GM12878 (cell line): ENCODE results near the gene ERG. TPM values are rescaled to one million over a fixed set of nuclear protein-coding genes. Genes with fewer than 3 reads are reported as not detected.

ENCODE experiments used
- ATAC-seq: fragments of 200-7000 bp; cut with Tn5 transposase; 3 replicates; pipeline ENCODE4 v1.9.1; 2020; ENCODE audit warnings: mild to moderate bottlenecking, moderate library complexity
- BruUV-seq: library from RNA; stranded (reverse); fragments of 400-500 nt; replicated peaks from 2 replicates; lab custom pipeline; 2021; lab: Mats Ljungman, UMichigan
- CTCF ChIA-PET: fragments of 300-600 bp; sonication (Branson Sonifier 250); formaldehyde crosslinking; extraction: SDS; loops from one replicate; lab custom pipeline; 2021; ENCODE audit warnings: inconsistent platforms; lab: Yijun Ruan, JAX
- POLR2A ChIA-PET: fragments of 350-600 bp; formaldehyde crosslinking; extraction: SDS; loops from one replicate; lab custom pipeline; 2021; ENCODE audit warnings: inconsistent platforms; lab: Charles Lee
- RAD21 ChIA-PET: fragments of 300-600 bp; sonication (Branson Sonifier 250); formaldehyde crosslinking; loops from one replicate; lab custom pipeline; 2023; ENCODE audit warnings: antibody characterized with exemption; ENCODE audit not compliant: unreplicated experiment; lab: Charles Lee
- SMC1A ChIA-PET: fragments of 300-600 bp; sonication (Branson Sonifier 250); formaldehyde crosslinking; loops from one replicate; lab custom pipeline; 2023; ENCODE audit not compliant: unreplicated experiment, uncharacterized antibody; lab: Charles Lee
- DNase-seq: peaks from one replicate; pipeline ENCODE4 v3.0.0-alpha.2; 2011; ENCODE audit warnings: low read depth, low spot score
- FAIRE-seq: peaks from 3 replicates; lab custom pipeline; 2011; peaks lifted over from hg19 to GRCh38; lab: Jason Lieb, UNC
- H2AFZ ChIP-seq: 2 replicates; pipeline ENCODE4 v1.6.0; 2011; ENCODE audit warnings: low read depth, low read length, control low read depth; ENCODE audit not compliant: control insufficient read depth
- H3K27ac ChIP-seq: 2 replicates; pipeline ENCODE4 v1.5.1; 2011; ENCODE audit warnings: control low read depth; ENCODE audit not compliant: control insufficient read depth, insufficient read depth
- H3K27me3 ChIP-seq, 2 experiments: replicated peaks in 1 of 2; 2 replicates each; pipeline versions ENCODE4 v1.6.0 to v1.6.1; 2011; ENCODE audit warnings: low read length in 1 of 2; ENCODE audit not compliant: control insufficient read depth in 2 of 2, insufficient read depth in 2 of 2
- H3K36me3 ChIP-seq, 2 experiments: 2 replicates each; pipeline ENCODE4 v1.5.1; 2011; ENCODE audit warnings: low read length in 1 of 2; ENCODE audit not compliant: control insufficient read depth in 2 of 2, insufficient read depth in 2 of 2
- H3K4me1 ChIP-seq: 2 replicates; pipeline ENCODE4 v1.6.1; 2011; ENCODE audit warnings: mild to moderate bottlenecking, low read length, moderate library complexity, mixed read lengths; ENCODE audit not compliant: control insufficient read depth, insufficient read depth
- H3K4me2 ChIP-seq: 2 replicates; pipeline ENCODE4 v1.6.0; 2011; ENCODE audit warnings: control low read depth; ENCODE audit not compliant: control insufficient read depth, insufficient read depth
- H3K4me3 ChIP-seq: fragments of 200-600 bp; sonication (generic); 2 replicates; pipeline ENCODE4 v1.5.1; 2016
- H3K79me2 ChIP-seq: 2 replicates; pipeline ENCODE4 v1.6.0; 2011; ENCODE audit warnings: low read length; ENCODE audit not compliant: control insufficient read depth, insufficient read depth
- H3K9ac ChIP-seq: 2 replicates; pipeline ENCODE4 v1.8.0; 2011; ENCODE audit warnings: low read length, control low read depth, mixed read lengths; ENCODE audit not compliant: control insufficient read depth, insufficient read depth
- H3K9me3 ChIP-seq: replicated peaks from 3 replicates; pipeline ENCODE4 v1.5.1; 2011; ENCODE audit warnings: mild to moderate bottlenecking, low read length; ENCODE audit not compliant: control insufficient read depth, insufficient read depth
- H4K20me1 ChIP-seq: 2 replicates; pipeline ENCODE4 v1.6.0; 2011; ENCODE audit not compliant: control insufficient read depth, insufficient read depth
- BHLHE40 ChIP-seq, 2 experiments: fragments of 450-650 bp in 1 of 2; IDR thresholded peaks; 2 replicates each; pipeline ENCODE4 v1.6.1; 2011 to 2017; ENCODE audit warnings: low read depth in 2 of 2, borderline replicate concordance in 1 of 2, improper control_type of control experiment in 1 of 2, low read length in 1 of 2, mild to moderate bottlenecking in 1 of 2
- CHD2 ChIP-seq: IDR thresholded peaks from 2 replicates; pipeline ENCODE4 v1.6.1; 2011; ENCODE audit warnings: low read depth, low read length, improper control_type of control experiment, borderline replicate concordance
- ELK1 ChIP-seq: IDR thresholded peaks from 2 replicates; pipeline ENCODE4 v1.6.1; 2012; ENCODE audit warnings: low read depth, low read length, improper control_type of control experiment
- ESRRA ChIP-seq: IDR thresholded peaks from 2 replicates; pipeline ENCODE4 v1.6.1; 2012; ENCODE audit warnings: mild to moderate bottlenecking, low read length, improper control_type of control experiment
- JUNB ChIP-seq: IDR thresholded peaks from 2 replicates; pipeline ENCODE4 v1.6.1; 2016; ENCODE audit warnings: antibody characterized with exemption, mild to moderate bottlenecking
- MLLT1 ChIP-seq: fragments of 450-650 bp; IDR thresholded peaks from 2 replicates; pipeline ENCODE4 v1.6.1; 2016; ENCODE audit warnings: mild to moderate bottlenecking
- NR2C2 ChIP-seq: IDR thresholded peaks from 2 replicates; pipeline ENCODE4 v1.6.1; 2011; ENCODE audit warnings: borderline replicate concordance, low read depth; ENCODE audit not compliant: control insufficient read depth, insufficient read length
- ZBTB33 ChIP-seq: fragments of 450-650 bp; IDR thresholded peaks from 2 replicates; pipeline ENCODE4 v1.6.1; 2017; ENCODE audit warnings: mild to moderate bottlenecking
- ZBTB40 ChIP-seq: fragments of 450-650 bp; IDR thresholded peaks from 2 replicates; pipeline ENCODE4 v1.6.1; 2016; ENCODE audit warnings: mild to moderate bottlenecking, moderate library complexity, borderline replicate concordance
- WGBS: methylation state at CpG from one replicate; pipeline ENCODE4 v1.1.6; 2016; ENCODE audit warnings: low lambda C conversion rate; ENCODE audit not compliant: insufficient replicate concordance, insufficient coverage; ENCODE audit errors: missing lambda C conversion rate; 5-methylcytosine and 5-hydroxymethylcytosine counted together
- in situ Hi-C: fragments of 300-500 bp; cut with MboI; formaldehyde crosslinking; loops from 9 replicates; pipeline ENCODE4 v1.14.3; 2018; ENCODE audit warnings: mixed read lengths
- intact Hi-C: fragments of 100-400 bp; cut with micrococcal nuclease; formaldehyde crosslinking; loops from one replicate; pipeline ENCODE4 v1.14.2; 2022; ENCODE audit not compliant: unreplicated experiment
- polyA plus RNA-seq, 11 experiments: library from polyadenylated mRNA; depleted of rRNA in 4 of 11; unstranded in 6 of 11; stranded (reverse) in 5 of 11; fragments of >200 nt; fragmentation: Nextera tagmentation in 4 of 11; fragmentation: Illumina TruSeq in 1 of 11; extraction: Ambion mirVana in 4 of 11; extraction: Trizol in 1 of 11; gene quantifications; 1 replicate in 1 of 11; 2 replicates in 10 of 11; pipeline versions ENCODE4 v1.2.1 to v1.2.3, GENCODE V29; 2011 to 2016; ENCODE audit warnings: inconsistent platforms in 2 of 11, missing spikeins in 2 of 11, low read depth in 1 of 11
- total RNA-seq, 4 experiments: library from RNA; depleted of rRNA in 3 of 4; stranded (reverse); fragments of >200 nt in 3 of 4; fragmentation: Illumina TruSeq in 1 of 4; extraction: Trizol in 1 of 4; gene quantifications; 2 replicates each; pipeline versions ENCODE4 v1.2.1 to v1.2.3, GENCODE V29; 2013 to 2021

Gene ERG
- total and polyA plus RNA-seq, 10 of the 15 experiments (the other 5 are each of a cell fraction or from before 2014, with no cell fraction given) = not detected

GRCh38 chr21:38420140-38420539, 78.1 kb downstream of the ERG start (continued):
- TF ChIP-seq JUNB (no peak), BHLHE40 (IDR thresholded peaks at IDR 0.05; ENCODE audit: borderline replicate concordance in 1 of 2, low read depth in 2 of 2, low read length in 1 of 2) (no peak)
- TF ChIP-seq, all 136 proteins: peak for 0

GRCh38 chr21:38417726-38418125, 80.6 kb downstream of the ERG start:
- ATAC-seq (no peak), DNase-seq (no peak), FAIRE-seq (no peak)
- no peak overlapping the region for H3K4me2 ChIP-seq
- no peaks in the 10 kb centered on the region for H3K27me3 ChIP-seq
- ChIA-PET SMC1A (no interaction called here), POLR2A (no interaction called here), CTCF (no interaction called here), RAD21 (no interaction called here)
- no peak overlapping the region for H2AFZ ChIP-seq
- 44% methylated on average over 5 of the region's 5 CpGs for WGBS
- no peak overlapping the region for H3K9ac ChIP-seq
- intact Hi-C loops (no loop called here), in situ Hi-C loops (no loop called here)
- H3K9me3 ChIP-seq = no peaks in the 10 kb centered on the region
- no peaks in the 10 kb centered on the region for H3K4me1 ChIP-seq
- H4K20me1 ChIP-seq = no peaks in the 10 kb centered on the region
- BruUV-seq = no TSS peak
- no peak overlapping the region for H3K27ac ChIP-seq
- TF ChIP-seq ZBTB33 (no peak), ZBTB40 (no peak), ESRRA (no peak), ELK1 (no peak), CHD2 (no peak), MLLT1 (no peak), NR2C2 (no peak)
- no peaks in the 10 kb centered on the region for H3K79me2 ChIP-seq
- H3K4me3 ChIP-seq = no peak overlapping the region
- no peaks in the 10 kb centered on the region for H3K36me3 ChIP-seq
